ENCODE results near the gene CYP20A1.
"Not testable (repeated sequence)": the region's sequence is repeated elsewhere in the genome, so short reads cannot be mapped to it uniquely, and the experiment has no call there.

CYP20A1 gene

GRCh38 chr2:203242518-203242917, 3.7 kb downstream of the CYP20A1 start:
- Mint-ChIP-seq H3K27ac (no peak overlapping the region), H3K36me3 (ENCODE audit: low read depth) (peaks cover 42% of the 10 kb centered on the region), H3K4me3 (no peak overlapping the region), H3K27me3 (ENCODE audit: low read depth) (no peaks in the 10 kb centered on the region), H3K4me1 (ENCODE audit: low read depth) (peaks cover 29% of the 10 kb centered on the region), H3K9me3 (no peaks in the 10 kb centered on the region)
- DNase-seq (ENCODE audit: low spot score) = no peak

- Mint-ChIP-seq H3K4me1 (ENCODE audit: low read depth) (peaks cover 15% of the 10 kb centered on the region), H3K4me3 (no peak overlapping the region), H3K9me3 (no peaks in the 10 kb centered on the region), H3K27ac (no peak overlapping the region), H3K36me3 (ENCODE audit: low read depth) (peaks cover 35% of the 10 kb centered on the region), H3K27me3 (ENCODE audit: low read depth) (no peaks in the 10 kb centered on the region)
- no peak for DNase-seq (ENCODE audit: low spot score)
Measured at GRCh38 chr2:203246646-203247045, 7.8 kb downstream of the CYP20A1 start.

GRCh38 chr2:203252818-203253217, 14.0 kb downstream of the CYP20A1 start:
- Mint-ChIP-seq H3K27me3 (ENCODE audit: low read depth) (no peaks in the 10 kb centered on the region), H3K36me3 (ENCODE audit: low read depth) (peaks cover 42% of the 10 kb centered on the region), H3K27ac (no peak overlapping the region), H3K4me1 (ENCODE audit: low read depth) (no peaks in the 10 kb centered on the region), H3K9me3 (no peaks in the 10 kb centered on the region), H3K4me3 (no peak overlapping the region)
- DNase-seq (ENCODE audit: low spot score) = no peak

GRCh38 chr2:203253422-203254095, 14.7 kb downstream of the CYP20A1 start:
- not testable (repeated sequence) for H3K9me3 Mint-ChIP-seq

GRCh38 chr2:203261326-203262159, 22.7 kb downstream of the CYP20A1 start:
- no peaks in the 10 kb centered on the region for H3K27me3 Mint-ChIP-seq (ENCODE audit: low read depth)
- no peak overlapping the region for H3K27ac Mint-ChIP-seq
- peaks cover 1% of the 10 kb centered on the region for H3K4me1 Mint-ChIP-seq (ENCODE audit: low read depth)
- no peak overlapping the region for H3K4me3 Mint-ChIP-seq
- no peak for DNase-seq (ENCODE audit: low spot score)
- peaks cover 32% of the 10 kb centered on the region for H3K36me3 Mint-ChIP-seq (ENCODE audit: low read depth)
- H3K9me3 Mint-ChIP-seq = no peaks in the 10 kb centered on the region

More at GRCh38 chr2:203253422-203254095, 14.7 kb downstream of the CYP20A1 start:
- H3K27me3 Mint-ChIP-seq (ENCODE audit: low read depth); H3K27ac Mint-ChIP-seq; H3K4me1 Mint-ChIP-seq (ENCODE audit: low read depth); H3K4me3 Mint-ChIP-seq; DNase-seq (ENCODE audit: low spot score): not testable (repeated sequence)
- peaks cover 43% of the 10 kb centered on the region for H3K36me3 Mint-ChIP-seq (ENCODE audit: low read depth)

GRCh38 chr2:203279288-203279687, 40.5 kb downstream of the CYP20A1 start:
- Mint-ChIP-seq H3K4me3 (no peak overlapping the region), H3K9me3 (no peaks in the 10 kb centered on the region), H3K36me3 (ENCODE audit: low read depth) (peaks cover 29% of the 10 kb centered on the region), H3K27ac (no peak overlapping the region), H3K27me3 (ENCODE audit: low read depth) (no peaks in the 10 kb centered on the region), H3K4me1 (ENCODE audit: low read depth) (no peaks in the 10 kb centered on the region)
- DNase-seq (ENCODE audit: low spot score) = no peak

GRCh38 chr2:203280428-203281064, 41.7 kb downstream of the CYP20A1 start:
- Mint-ChIP-seq H3K36me3 (ENCODE audit: low read depth) (peaks cover 31% of the 10 kb centered on the region), H3K9me3 (no peaks in the 10 kb centered on the region), H3K27ac (no peak overlapping the region), H3K4me1 (ENCODE audit: low read depth) (no peaks in the 10 kb centered on the region), H3K4me3 (no peak overlapping the region), H3K27me3 (ENCODE audit: low read depth) (no peaks in the 10 kb centered on the region)
- no peak for DNase-seq (ENCODE audit: low spot score)

- Mint-ChIP-seq H3K4me3 (no peak overlapping the region), H3K9me3 (no peaks in the 10 kb centered on the region), H3K4me1 (ENCODE audit: low read depth) (no peaks in the 10 kb centered on the region), H3K27ac (no peak overlapping the region), H3K27me3 (ENCODE audit: low read depth) (no peaks in the 10 kb centered on the region), H3K36me3 (ENCODE audit: low read depth) (peaks cover 30% of the 10 kb centered on the region)
- DNase-seq (ENCODE audit: low spot score) = no peak
Measured at GRCh38 chr2:203282101-203282500, 43.3 kb downstream of the CYP20A1 start.

- Mint-ChIP-seq H3K36me3 (ENCODE audit: low read depth) (peaks cover 20% of the 10 kb centered on the region), H3K27ac (no peak overlapping the region), H3K4me3 (no peak overlapping the region), H3K9me3 (no peaks in the 10 kb centered on the region), H3K27me3 (ENCODE audit: low read depth) (no peaks in the 10 kb centered on the region), H3K4me1 (ENCODE audit: low read depth) (peaks cover 2% of the 10 kb centered on the region)
- no peak for DNase-seq (ENCODE audit: low spot score)
Measured at GRCh38 chr2:203286532-203286931, 47.7 kb downstream of the CYP20A1 start.

- no peak overlapping the region for H3K4me3 Mint-ChIP-seq
- no peaks in the 10 kb centered on the region for H3K4me1 Mint-ChIP-seq (ENCODE audit: low read depth)
- H3K9me3 Mint-ChIP-seq = no peaks in the 10 kb centered on the region
- H3K27ac Mint-ChIP-seq = no peak overlapping the region
- no peak for DNase-seq (ENCODE audit: low spot score)
- H3K27me3 Mint-ChIP-seq (ENCODE audit: low read depth) = no peaks in the 10 kb centered on the region
- H3K36me3 Mint-ChIP-seq (ENCODE audit: low read depth) = peaks cover 4% of the 10 kb centered on the region
Measured at GRCh38 chr2:203301667-203302066, 62.8 kb downstream of the CYP20A1 start.

- not testable (repeated sequence) for H3K4me3 Mint-ChIP-seq; DNase-seq (ENCODE audit: low spot score); H3K9me3 Mint-ChIP-seq; H3K27me3 Mint-ChIP-seq (ENCODE audit: low read depth); H3K27ac Mint-ChIP-seq; H3K36me3 Mint-ChIP-seq (ENCODE audit: low read depth); H3K4me1 Mint-ChIP-seq (ENCODE audit: low read depth)
Measured at GRCh38 chr2:203302586-203302985, 63.8 kb downstream of the CYP20A1 start.

- Mint-ChIP-seq H3K9me3 (no peaks in the 10 kb centered on the region), H3K4me3 (no peak overlapping the region), H3K4me1 (ENCODE audit: low read depth) (peaks cover 2% of the 10 kb centered on the region), H3K27me3 (ENCODE audit: low read depth) (no peaks in the 10 kb centered on the region), H3K36me3 (ENCODE audit: low read depth) (peaks cover 16% of the 10 kb centered on the region), H3K27ac (no peak overlapping the region)
- no peak for DNase-seq (ENCODE audit: low spot score)
Measured at GRCh38 chr2:203310688-203311436, 72.0 kb downstream of the CYP20A1 start.

GRCh38 chr2:203326356-203326755, 87.5 kb downstream of the CYP20A1 start:
- peaks cover 5% of the 10 kb centered on the region for H3K27me3 Mint-ChIP-seq (ENCODE audit: low read depth)
- H3K4me3 Mint-ChIP-seq = no peak overlapping the region
- DNase-seq (ENCODE audit: low spot score) = no peak
- H3K9me3 Mint-ChIP-seq = no peaks in the 10 kb centered on the region
- H3K36me3 Mint-ChIP-seq (ENCODE audit: low read depth) = peaks cover 2% of the 10 kb centered on the region
- H3K27ac Mint-ChIP-seq = no peak overlapping the region
- peaks cover 27% of the 10 kb centered on the region for H3K4me1 Mint-ChIP-seq (ENCODE audit: low read depth)

- H3K4me1 Mint-ChIP-seq (ENCODE audit: low read depth) = peaks cover 31% of the 10 kb centered on the region
- peak overlapping the region; percentile 86 for H3K27ac Mint-ChIP-seq
- peaks cover 5% of the 10 kb centered on the region for H3K27me3 Mint-ChIP-seq (ENCODE audit: low read depth)
- no peaks in the 10 kb centered on the region for H3K9me3 Mint-ChIP-seq
- peak overlapping the region; percentile 91 for H3K4me3 Mint-ChIP-seq
- DNase-seq (ENCODE audit: low spot score) = no peak
- H3K36me3 Mint-ChIP-seq (ENCODE audit: low read depth) = peaks cover 2% of the 10 kb centered on the region
Measured at GRCh38 chr2:203327582-203327900, 88.7 kb downstream of the CYP20A1 start.
